AG09309 (cell line): ENCODE data around the gene OR12D3.

Source experiments
- DNase-seq: peaks from one replicate; pipeline ENCODE4 v3.0.0-alpha.2; 2010; ENCODE audit warnings: low read depth
- H3K4me3 ChIP-seq: 2 replicates; pipeline ENCODE4 v1.5.1; 2011; ENCODE audit warnings: mild to moderate bottlenecking, low read depth, low read length, moderate library complexity; ENCODE audit not compliant: control insufficient read depth
- CTCF ChIP-seq: IDR thresholded peaks from 2 replicates; pipeline ENCODE4 v1.5.1; 2011; ENCODE audit warnings: mild to moderate bottlenecking, low read depth, low read length, inconsistent platforms; ENCODE audit not compliant: insufficient read depth, control insufficient read depth; ENCODE audit errors: missing control alignments

OR12D3 gene

GRCh38 chr6:29375191-29375590 is at the start of gene OR12D3:
Gene OR12D3 (minus strand): TSS chr6:29375291. CDS start chr6:29375287, 4 bp downstream.
- no peak for TF ChIP-seq CTCF
- DNase-seq = no peak
- H3K4me3 ChIP-seq = no peak within 1 kb of the TSS

- no peak for TF ChIP-seq CTCF
- no peak for DNase-seq
- no peak overlapping the region for H3K4me3 ChIP-seq
Measured at GRCh38 chr6:29424575-29424974, 49.5 kb upstream of the OR12D3 start.

- no peak overlapping the region for H3K4me3 ChIP-seq
- DNase-seq = no peak
- TF ChIP-seq CTCF = no peak
Measured at GRCh38 chr6:29424168-29424567, 49.1 kb upstream of the OR12D3 start.

GRCh38 chr6:29419516-29419915 is 44.4 kb upstream of the OR12D3 start:
- H3K4me3 ChIP-seq = no peak overlapping the region
- no peak for TF ChIP-seq CTCF
- DNase-seq = no peak

- H3K4me3 ChIP-seq = no peak within 1 kb of the TSS
- no peak for TF ChIP-seq CTCF
- DNase-seq = no peak
Measured at GRCh38 chr6:29414588-29414987, 39.5 kb upstream of the OR12D3 start, which contains the start of gene OR12D1. Gene OR12D1 (plus strand): TSS chr6:29414928.

- H3K4me3 ChIP-seq = no peak overlapping the region
- no peak for DNase-seq
- no peak for TF ChIP-seq CTCF
Measured at GRCh38 chr6:29403801-29404200, 28.7 kb upstream of the OR12D3 start.

GRCh38 chr6:29399525-29399924 is 24.4 kb upstream of the OR12D3 start:
- no peak for TF ChIP-seq CTCF
- H3K4me3 ChIP-seq = no peak overlapping the region
- no peak for DNase-seq
